Upper lobe of left lung (tissue), 6 donors: Measurements from ENCODE around the gene GATB. TPM values are rescaled to one million over a fixed set of nuclear protein-coding genes. Genes with fewer than 3 reads are reported as not detected.

Source experiments
- ATAC-seq, 2 donors: fragments of 200-7000 bp; cut with Tn5 transposase; one replicate each; pipeline ENCODE4 v1.9.1; 2022; ENCODE audit warnings: mild to moderate bottlenecking in 2 of 2, moderate library complexity in 2 of 2; ENCODE audit not compliant: low FRiP score in 2 of 2
- DNase-seq, 2 donors: peaks; one replicate each; pipeline ENCODE4 v3.0.0-alpha.2; 2019 to 2020
- H3K27ac ChIP-seq, 4 donors: fragments of 200-600 bp; sonication (generic); one replicate each; pipeline ENCODE4 v1.5.1; 2016 to 2019
- H3K27me3 ChIP-seq, 4 donors: fragments of 200-600 bp; sonication (generic); one replicate each; pipeline ENCODE4 v1.5.1; 2017 to 2019
- H3K36me3 ChIP-seq, 4 donors: fragments of 200-600 bp; sonication (generic); one replicate each; pipeline ENCODE4 v1.5.1; 2016 to 2019
- H3K4me1 ChIP-seq, 4 donors: fragments of 200-600 bp; sonication (generic); one replicate each; pipeline ENCODE4 v1.5.1; 2018 to 2019
- H3K4me3 ChIP-seq, 4 donors: fragments of 200-600 bp; sonication (generic); one replicate each; pipeline ENCODE4 v1.5.1; 2017 to 2019; ENCODE audit warnings: mild to moderate bottlenecking in 2 of 4, moderate library complexity in 1 of 4
- H3K9me3 ChIP-seq, 4 donors: fragments of 200-600 bp; sonication (generic); one replicate each; pipeline ENCODE4 v1.5.1; 2018 to 2019
- CTCF ChIP-seq, 6 experiments: fragments of 450-650 bp in 4 of 6; fragments of 200-600 bp in 2 of 6; sonication (generic) in 2 of 6; IDR thresholded peaks; one replicate each; pipeline ENCODE4 v1.5.1; 2016 to 2019; ENCODE audit warnings: antibody characterized with exemption in 6 of 6
- EP300 ChIP-seq, 4 donors: sonication (generic); formaldehyde crosslinking; IDR thresholded peaks; one replicate each; pipeline ENCODE4 v1.5.1; 2017; ENCODE audit warnings: antibody characterized with exemption in 4 of 4, control low read depth in 2 of 4
- POLR2A ChIP-seq, 4 donors: fragments of 450-650 bp; IDR thresholded peaks; one replicate each; pipeline ENCODE4 v1.5.1; 2016 to 2017; ENCODE audit warnings: antibody characterized with exemption in 4 of 4, mild to moderate bottlenecking in 2 of 4
- POLR2AphosphoS5 ChIP-seq, 2 donors: sonication (generic); formaldehyde crosslinking; IDR thresholded peaks; one replicate each; pipeline ENCODE4 v1.5.1; 2017; ENCODE audit warnings: antibody characterized with exemption in 2 of 2
- WGBS, 2 donors: methylation state at CpG; one replicate each; pipeline ENCODE4 v1.1.5; 2017 to 2018; 5-methylcytosine and 5-hydroxymethylcytosine counted together
- total RNA-seq, 6 donors: library from RNA; depleted of rRNA in 4 of 6; stranded (reverse); fragments of >200 nt in 4 of 6; gene quantifications; one replicate each; pipeline versions ENCODE4 v1.1.0 to v1.2.1, GENCODE V29; 2016 to 2021
- donor health status: DM: no; HTN: no; CAD: no; lungs with moderate emphysema.
- donor health status: DM: no; HTN: yes; CAD: no; lungs with severe emphysema.

GATB gene
- total RNA-seq, 6 donors from 2014 or later = 13.1 to 21.9 (median 14.5) TPM

DNA sequence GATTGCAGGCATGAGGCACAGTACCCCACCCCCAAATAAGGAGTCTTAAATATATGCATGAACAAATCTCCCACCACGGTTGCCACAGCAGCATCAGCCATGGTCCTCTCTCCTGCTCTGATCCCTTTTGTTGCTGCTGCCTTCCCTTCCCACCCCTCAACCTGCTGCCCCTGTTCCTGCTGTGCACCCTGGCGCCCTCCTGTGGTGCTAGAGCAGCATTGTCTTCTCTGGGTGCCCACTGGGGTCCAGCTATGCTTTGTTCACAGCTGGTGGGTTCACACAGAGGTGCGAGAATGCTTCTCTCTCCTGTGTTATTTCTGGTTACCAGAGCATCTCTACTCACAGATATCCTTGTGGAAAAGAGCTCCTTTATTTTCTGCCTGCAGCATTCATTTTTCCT, 116.2 kb downstream of the GATB start:
- Histone ChIP-seq H3K27ac (no peak overlapping the region), H3K27me3 (no peaks in the 10 kb centered on the region), H3K4me1 (no peaks in the 10 kb centered on the region), H3K4me3 (no peak overlapping the region), H3K9me3 (no peaks in the 10 kb centered on the region), H3K36me3 (peaks cover 0 to 2% (median 0%) of the 10 kb centered on the region in 4 donors)
- 40 to 46% methylated on average over 3 of the region's 3 CpGs for WGBS, 2 donors
- DNase-seq (no peak), ATAC-seq (no peak)
- TF ChIP-seq POLR2A (IDR thresholded peaks at IDR 0.05) = no peak
- TF ChIP-seq CTCF (IDR thresholded peaks at IDR 0.05) = peak in 2 of 6 experiments; percentile 23 to 31

DNA sequence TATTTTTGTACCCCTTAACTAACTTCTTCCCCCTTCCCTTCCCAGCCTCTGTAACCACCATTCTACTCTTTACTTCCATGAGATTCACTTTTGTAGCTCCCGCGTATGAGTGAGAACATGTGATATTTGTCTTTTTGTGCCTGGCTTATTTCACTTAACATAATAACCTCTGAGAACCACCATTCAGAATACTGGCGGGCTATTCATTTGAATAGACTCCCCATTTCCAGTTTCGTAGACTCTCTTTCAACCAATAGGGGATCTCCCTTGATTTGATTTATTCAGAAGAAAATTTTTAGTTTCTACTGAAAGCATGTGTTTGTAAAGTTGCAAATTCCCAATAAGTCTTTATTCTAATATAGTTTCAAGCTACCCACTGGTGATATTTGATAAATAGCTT, 117.2 kb downstream of the GATB start:
- Histone ChIP-seq H3K9me3 (no peaks in the 10 kb centered on the region), H3K27me3 (no peaks in the 10 kb centered on the region), H3K4me3 (no peak overlapping the region), H3K36me3 (no peaks in the 10 kb centered on the region), H3K4me1 (no peaks in the 10 kb centered on the region), H3K27ac (no peak overlapping the region)
- WGBS, 2 donors = 91 to 96% methylated on average over 4 of the region's 4 CpGs
- DNase-seq = no peak
- no peak for ATAC-seq
- no peak for TF ChIP-seq CTCF (IDR thresholded peaks at IDR 0.05)
- no peak for TF ChIP-seq POLR2A (IDR thresholded peaks at IDR 0.05)
- TF ChIP-seq EP300 (IDR thresholded peaks at IDR 0.05) = no peak
- TF ChIP-seq POLR2AphosphoS5 (IDR thresholded peaks at IDR 0.05) = no peak

DNA sequence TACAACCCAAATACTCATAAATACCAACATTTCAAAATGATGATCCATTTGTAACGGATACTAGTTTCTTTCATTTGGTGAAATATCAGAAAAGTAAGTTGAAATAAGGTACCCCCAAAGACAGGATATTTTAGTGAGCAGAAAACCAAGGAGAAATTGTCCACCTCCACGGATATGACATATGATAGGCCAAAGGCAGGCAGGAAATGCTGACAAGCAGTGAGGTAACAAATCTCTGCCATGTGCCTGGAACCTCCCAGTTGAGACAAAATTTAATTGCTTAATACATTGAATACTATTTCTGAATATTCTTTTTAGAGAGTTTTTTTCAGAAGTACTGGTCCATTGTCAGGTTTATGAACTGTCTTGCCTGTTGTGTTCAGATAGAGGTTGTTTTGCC, 118.8 kb downstream of the GATB start:
- Histone ChIP-seq H3K4me1 (no peaks in the 10 kb centered on the region), H3K36me3 (no peaks in the 10 kb centered on the region), H3K4me3 (no peak overlapping the region), H3K9me3 (no peaks in the 10 kb centered on the region), H3K27me3 (no peaks in the 10 kb centered on the region), H3K27ac (no peak overlapping the region)
- ATAC-seq (no peak), DNase-seq (no peak)
- WGBS, 2 donors = 76 to 85% methylated on average over 2 of the region's 2 CpGs
- TF ChIP-seq POLR2A (IDR thresholded peaks at IDR 0.05) (no peak), POLR2AphosphoS5 (IDR thresholded peaks at IDR 0.05) (no peak), CTCF (IDR thresholded peaks at IDR 0.05) (no peak), EP300 (IDR thresholded peaks at IDR 0.05) (no peak)

GRCh38 chr4:151641167-151641566, 119.6 kb downstream of the GATB start:
- Histone ChIP-seq H3K4me1 (no peaks in the 10 kb centered on the region), H3K9me3 (no peaks in the 10 kb centered on the region), H3K4me3 (no peak overlapping the region), H3K27ac (no peak overlapping the region), H3K36me3 (no peaks in the 10 kb centered on the region), H3K27me3 (no peaks in the 10 kb centered on the region)
- no peak for TF ChIP-seq CTCF (IDR thresholded peaks at IDR 0.05)
- no peak for TF ChIP-seq POLR2A (IDR thresholded peaks at IDR 0.05)
- TF ChIP-seq POLR2AphosphoS5 (IDR thresholded peaks at IDR 0.05) = no peak
- no peak for TF ChIP-seq EP300 (IDR thresholded peaks at IDR 0.05)
- WGBS, 2 donors = 72 to 81% methylated on average over 2 of the region's 2 CpGs
- DNase-seq (no peak), ATAC-seq (no peak)

GRCh38 chr4:151640381-151640780, 120.4 kb downstream of the GATB start:
- Histone ChIP-seq H3K4me3 (no peak overlapping the region), H3K9me3 (no peaks in the 10 kb centered on the region), H3K4me1 (no peaks in the 10 kb centered on the region), H3K36me3 (no peaks in the 10 kb centered on the region), H3K27me3 (no peaks in the 10 kb centered on the region), H3K27ac (no peak overlapping the region)
- WGBS, 2 donors = 73 to 75% methylated on average over 1 of the region's 1 CpG
- ATAC-seq (no peak), DNase-seq (no peak)
- TF ChIP-seq POLR2AphosphoS5 (IDR thresholded peaks at IDR 0.05) (no peak), CTCF (IDR thresholded peaks at IDR 0.05) (no peak), POLR2A (IDR thresholded peaks at IDR 0.05) (no peak), EP300 (IDR thresholded peaks at IDR 0.05) (no peak)
